ENCODE data around the gene SUGP1.

Gene SUGP1

GRCh38 chr19:19292607-19293006 lies 27.7 kb downstream of the SUGP1 start:
- no peak overlapping the region for H3K4me3 ChIP-seq (ENCODE audit: low read length)
- no peak for TF ChIP-seq CTCF (IDR thresholded peaks at IDR 0.05; ENCODE audit: insufficient read depth, low read depth, low read length, missing control alignments)
- DNase-seq (ENCODE audit: low read depth): no peak

DNA sequence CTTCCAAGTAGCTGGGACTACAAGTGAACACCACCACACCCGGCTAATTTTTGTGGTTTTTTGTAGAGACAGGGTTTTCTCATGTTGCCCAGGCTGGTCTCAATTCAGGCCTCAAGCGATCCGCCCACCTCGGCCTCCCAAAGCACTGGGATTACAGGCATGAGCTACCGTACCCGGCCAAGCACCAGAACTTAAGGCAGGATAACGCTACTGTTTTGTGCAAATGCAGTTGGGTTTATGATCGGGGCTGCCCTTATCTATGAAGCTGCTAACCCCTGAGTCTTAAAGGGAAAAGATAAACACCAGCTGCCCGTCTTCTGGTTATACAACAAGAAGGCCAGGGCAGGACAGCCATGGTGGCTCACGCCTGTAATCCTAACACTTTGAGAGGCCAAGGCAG lies 34.6 kb downstream of the SUGP1 start:
- no peak overlapping the region for H3K4me3 ChIP-seq (ENCODE audit: low read length)
- no peak for DNase-seq (ENCODE audit: low read depth)
- no peak for TF ChIP-seq CTCF (IDR thresholded peaks at IDR 0.05; ENCODE audit: insufficient read depth, low read depth, low read length, missing control alignments)

DNA sequence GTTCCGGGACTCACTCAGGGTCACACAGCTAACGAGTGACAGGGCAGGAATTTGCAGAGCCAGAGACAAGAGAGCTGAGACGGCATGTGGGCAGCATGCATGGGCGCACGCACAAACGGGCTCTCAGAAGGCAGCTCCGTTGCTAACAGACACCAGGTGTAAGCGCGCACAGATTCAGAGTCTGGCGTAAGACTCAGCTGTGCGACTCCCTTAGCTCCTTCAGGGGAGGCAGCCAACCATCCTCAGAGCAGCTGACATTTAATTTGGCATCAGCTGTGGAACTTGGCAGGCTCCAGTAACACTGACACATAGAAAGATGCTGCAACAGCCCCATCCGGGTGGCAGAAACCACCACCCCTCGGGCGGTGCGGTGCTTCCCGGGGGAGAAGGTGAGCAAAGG lies 39.7 kb downstream of the SUGP1 start:
- no peak for TF ChIP-seq CTCF (IDR thresholded peaks at IDR 0.05; ENCODE audit: insufficient read depth, low read depth, low read length, missing control alignments)
- H3K4me3 ChIP-seq (ENCODE audit: low read length): no peak overlapping the region
- DNase-seq (ENCODE audit: low read depth): no peak

- no peak for TF ChIP-seq CTCF (IDR thresholded peaks at IDR 0.05; ENCODE audit: insufficient read depth, low read depth, low read length, missing control alignments)
- no peak for DNase-seq (ENCODE audit: low read depth)
- H3K4me3 ChIP-seq (ENCODE audit: low read length): no peak overlapping the region
Measured at GRCh38 chr19:19279853-19280252, 40.5 kb downstream of the SUGP1 start.

GRCh38 chr19:19279062-19279612 lies 41.2 kb downstream of the SUGP1 start:
- H3K4me3 ChIP-seq (ENCODE audit: low read length): no peak overlapping the region
- no peak for TF ChIP-seq CTCF (IDR thresholded peaks at IDR 0.05; ENCODE audit: insufficient read depth, low read depth, low read length, missing control alignments)
- DNase-seq (ENCODE audit: low read depth): no peak

DNA sequence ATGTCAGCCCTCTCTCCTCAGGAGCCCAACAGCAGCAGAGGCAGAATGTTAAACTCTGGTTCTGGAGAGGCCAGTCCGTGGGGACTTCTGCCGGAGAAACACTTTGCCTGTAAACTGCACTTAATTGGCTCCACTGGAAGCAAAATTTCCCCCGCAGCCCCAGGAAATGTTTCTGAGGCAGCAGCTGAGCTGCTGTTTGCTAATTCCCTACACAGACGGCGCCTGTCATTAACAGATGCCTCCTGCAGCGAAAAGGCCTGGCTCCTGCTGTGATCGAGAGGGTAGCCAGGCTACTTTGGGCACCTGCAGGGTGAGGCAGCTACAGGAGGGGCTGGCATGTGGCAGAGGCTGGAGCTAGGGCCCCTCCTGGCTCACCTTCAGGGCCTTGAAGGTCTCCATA lies 42.0 kb downstream of the SUGP1 start:
- TF ChIP-seq CTCF (IDR thresholded peaks at IDR 0.05; ENCODE audit: insufficient read depth, low read depth, low read length, missing control alignments): no peak
- no peak for DNase-seq (ENCODE audit: low read depth)
- no peak overlapping the region for H3K4me3 ChIP-seq (ENCODE audit: low read length)

- H3K4me3 ChIP-seq (ENCODE audit: low read length): no peak overlapping the region
- no peak for DNase-seq (ENCODE audit: low read depth)
- no peak for TF ChIP-seq CTCF (IDR thresholded peaks at IDR 0.05; ENCODE audit: insufficient read depth, low read depth, low read length, missing control alignments)
Measured at GRCh38 chr19:19276851-19277250, 43.5 kb downstream of the SUGP1 start.

Data from epithelial cell of esophagus (primary cell).